DOHH2 (cell line): ENCODE measurements around the gene MIB2.
"Not testable (repeated sequence)": the region's sequence is repeated elsewhere in the genome, so short reads cannot be mapped to it uniquely, and the experiment has no call there.

Experiments
- EZH2phosphoT487 ChIP-seq: fragments of 200-600 bp; sonication (generic); IDR thresholded peaks from 2 replicates; pipeline ENCODE4 v1.6.1; 2017; ENCODE audit warnings: borderline replicate concordance, mild to moderate bottlenecking, antibody characterized with exemption, low read length, moderate library complexity, mixed read lengths
- TF ChIP-seq, protein P1 (sequence below): fragments of 200-600 bp; sonication (generic); IDR thresholded peaks from one replicate; pipeline ENCODE4 v1.5.1; 2014; ENCODE audit warnings: antibody characterized with exemption, mild to moderate bottlenecking, low read depth, low read length; ENCODE audit not compliant: poor library complexity, severe bottlenecking

DNA sequence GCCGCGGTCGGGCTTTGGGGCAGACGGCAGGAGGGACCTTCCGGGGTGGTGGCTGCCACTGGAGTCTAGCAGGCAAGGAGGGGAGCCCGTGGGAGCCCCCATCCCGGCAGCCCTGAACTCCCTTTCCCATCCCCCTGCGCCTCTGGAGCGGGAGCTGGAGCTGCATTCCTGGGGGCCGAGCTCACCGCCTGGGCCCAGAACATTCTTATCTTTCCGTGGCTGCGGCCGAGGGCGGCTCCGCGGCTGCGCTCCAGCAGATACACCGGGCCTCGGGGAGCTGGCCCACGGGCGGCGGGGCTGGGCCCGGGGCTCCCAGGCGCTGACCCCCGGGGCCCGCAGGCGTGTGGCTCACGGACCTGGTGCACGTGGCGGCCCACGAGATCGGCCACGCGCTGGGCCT is 18.1 kb downstream of the MIB2 start:
- TF ChIP-seq, protein P1, sequence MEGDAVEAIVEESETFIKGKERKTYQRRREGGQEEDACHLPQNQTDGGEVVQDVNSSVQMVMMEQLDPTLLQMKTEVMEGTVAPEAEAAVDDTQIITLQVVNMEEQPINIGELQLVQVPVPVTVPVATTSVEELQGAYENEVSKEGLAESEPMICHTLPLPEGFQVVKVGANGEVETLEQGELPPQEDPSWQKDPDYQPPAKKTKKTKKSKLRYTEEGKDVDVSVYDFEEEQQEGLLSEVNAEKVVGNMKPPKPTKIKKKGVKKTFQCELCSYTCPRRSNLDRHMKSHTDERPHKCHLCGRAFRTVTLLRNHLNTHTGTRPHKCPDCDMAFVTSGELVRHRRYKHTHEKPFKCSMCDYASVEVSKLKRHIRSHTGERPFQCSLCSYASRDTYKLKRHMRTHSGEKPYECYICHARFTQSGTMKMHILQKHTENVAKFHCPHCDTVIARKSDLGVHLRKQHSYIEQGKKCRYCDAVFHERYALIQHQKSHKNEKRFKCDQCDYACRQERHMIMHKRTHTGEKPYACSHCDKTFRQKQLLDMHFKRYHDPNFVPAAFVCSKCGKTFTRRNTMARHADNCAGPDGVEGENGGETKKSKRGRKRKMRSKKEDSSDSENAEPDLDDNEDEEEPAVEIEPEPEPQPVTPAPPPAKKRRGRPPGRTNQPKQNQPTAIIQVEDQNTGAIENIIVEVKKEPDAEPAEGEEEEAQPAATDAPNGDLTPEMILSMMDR = not testable (repeated sequence)
- not testable (repeated sequence) for TF ChIP-seq EZH2phosphoT487
